Large intestine (tissue), 3 donors: Measurements from ENCODE around the gene POLR3E. TPM values are rescaled to one million over a fixed set of nuclear protein-coding genes. Genes with fewer than 3 reads are reported as not detected.

Experiments used
- DNase-seq, 2 donors: peaks; one replicate each; pipeline versions ENCODE4 v3.0.0 to v3.0.0-alpha.2; 2013
- H3K27ac ChIP-seq: one replicate; pipeline ENCODE4 v1.5.1; 2013; ENCODE audit warnings: low read length
- H3K27me3 ChIP-seq: 2 replicates; pipeline ENCODE4 v1.6.1; 2013; ENCODE audit warnings: low read length; ENCODE audit not compliant: control insufficient read depth, insufficient read depth
- H3K36me3 ChIP-seq: 2 replicates; pipeline ENCODE4 v1.6.1; 2013; ENCODE audit warnings: low read length; ENCODE audit not compliant: control insufficient read depth, insufficient read depth
- H3K4me1 ChIP-seq: one replicate; pipeline ENCODE4 v1.6.1; 2013; ENCODE audit warnings: low read length; ENCODE audit not compliant: control insufficient read depth, insufficient read depth
- H3K4me3 ChIP-seq: one replicate; pipeline ENCODE4 v1.5.1; 2013; ENCODE audit warnings: low read length
- H3K9me3 ChIP-seq: one replicate; pipeline ENCODE4 v1.6.1; 2013; ENCODE audit warnings: mild to moderate bottlenecking, low read depth, low read length, moderate library complexity; ENCODE audit not compliant: control insufficient read depth
- whole genome bisulfite sequencing: methylation state at CpG from one replicate; pipeline ENCODE4 v1.1.5; 2013; ENCODE audit warnings: low lambda C conversion rate; ENCODE audit not compliant: insufficient coverage; 5-methylcytosine and 5-hydroxymethylcytosine counted together
- polyA plus RNA-seq: library from polyadenylated mRNA; unstranded; fragments of 120-200 nt; gene quantifications from one replicate; pipeline ENCODE4 v1.2.1, GENCODE V29; 2013

The POLR3E gene
- polyA plus RNA-seq, 1 donor = 54.8 TPM

DNA sequence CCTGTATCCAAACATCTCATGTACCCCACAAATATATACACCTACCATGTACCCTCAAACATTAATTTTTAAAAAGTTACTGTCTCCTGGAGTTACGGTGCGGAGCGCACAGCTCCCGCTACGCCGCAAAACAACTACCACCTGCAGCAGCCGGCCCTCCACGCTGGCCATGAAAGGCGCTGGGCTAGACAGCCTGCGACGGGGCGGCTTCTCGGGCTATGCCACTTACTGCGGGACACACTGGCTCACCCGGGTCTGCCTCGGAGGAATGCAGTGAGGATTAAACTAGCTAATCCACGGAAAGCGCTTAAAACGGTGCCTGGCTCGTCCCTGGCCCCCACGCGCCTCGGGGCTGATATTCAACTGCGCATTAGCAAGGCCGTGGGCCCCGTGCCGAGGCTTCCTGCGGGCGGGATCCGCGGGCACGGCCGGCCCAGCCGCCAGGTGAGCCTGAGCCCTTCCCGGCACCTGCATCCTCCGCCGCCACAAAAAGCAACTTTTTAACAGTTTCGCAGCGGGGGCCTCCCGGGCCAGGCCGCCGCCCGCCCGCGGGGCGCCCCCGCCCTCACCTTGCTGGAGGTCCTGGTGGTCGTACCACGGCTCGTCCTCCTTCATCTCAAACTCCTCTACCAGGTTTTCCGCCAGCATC, 76.6 kb downstream of the POLR3E start:
- no peaks in the 10 kb centered on the region for H3K27me3 ChIP-seq
- no peaks in the 10 kb centered on the region for H3K9me3 ChIP-seq
- no peaks in the 10 kb centered on the region for H3K36me3 ChIP-seq
- peak overlapping the region; percentile 99 for H3K27ac ChIP-seq
- peaks cover 40% of the 10 kb centered on the region for H3K4me1 ChIP-seq
- H3K4me3 ChIP-seq = peak overlapping the region; percentile 93
- peak in 1 of 2 donors; percentile 82 for DNase-seq
- no CpG with 5 or more reads among the region's 51 CpGs for WGBS

DNA sequence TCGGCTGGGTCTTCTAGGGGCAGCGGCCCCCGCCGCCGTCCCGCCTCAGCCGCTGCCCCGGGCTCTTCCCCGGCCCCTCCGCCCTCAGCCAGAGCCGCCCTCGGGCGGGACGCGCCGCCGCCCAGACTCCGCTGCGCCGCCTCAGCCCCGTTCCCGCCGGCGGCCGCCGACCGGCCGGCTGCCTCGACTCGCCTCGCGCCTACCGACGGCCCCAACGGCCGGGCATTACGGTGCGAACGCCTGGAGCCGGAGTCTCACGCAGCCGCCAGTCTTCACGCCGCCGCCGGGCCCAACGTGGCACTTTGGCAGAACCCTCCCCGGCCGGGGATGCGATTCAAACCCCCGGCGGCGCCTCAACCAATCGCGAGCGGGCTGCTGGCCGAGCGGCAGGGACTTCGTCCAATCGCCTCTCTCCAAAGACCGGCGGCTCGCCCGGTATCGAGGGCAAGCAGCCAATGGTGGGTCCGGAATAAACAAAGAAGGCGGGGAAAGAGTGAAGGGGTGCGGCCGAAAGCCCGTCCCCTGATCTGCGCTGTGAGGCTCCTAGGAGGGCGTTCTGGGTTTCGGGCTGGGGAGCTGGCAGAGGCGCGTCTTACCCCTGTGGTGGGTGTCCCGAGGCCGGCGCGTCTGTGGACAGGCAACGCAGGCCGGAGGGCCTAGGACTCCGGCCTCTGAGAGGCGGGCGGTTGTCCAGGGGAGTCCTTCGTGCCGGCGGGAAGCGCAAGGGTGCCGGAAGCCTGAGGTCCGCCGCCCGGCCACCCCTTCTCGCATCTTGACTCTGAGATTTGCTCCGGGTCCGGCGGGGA, 77.3 kb downstream of the POLR3E start, which contains the start of gene CDR2:
CDR2 (minus strand) TSS at position 309 of the 806 bp plus-strand sequence. CDS start 310 bp downstream, outside the sequence.
- no peaks in the 10 kb centered on the region for H3K9me3 ChIP-seq
- H3K36me3 ChIP-seq = no peaks in the 10 kb centered on the region
- peaks cover 32% of the 10 kb centered on the region for H3K4me1 ChIP-seq
- peak within 1 kb of the TSS; percentile 99 for H3K27ac ChIP-seq
- WGBS = no CpG with 5 or more reads among the region's 96 CpGs
- H3K4me3 ChIP-seq = peak within 1 kb of the TSS; percentile 93
- H3K27me3 ChIP-seq = no peaks in the 10 kb centered on the region
- DNase-seq = peak; percentile 96 to 98

DNA sequence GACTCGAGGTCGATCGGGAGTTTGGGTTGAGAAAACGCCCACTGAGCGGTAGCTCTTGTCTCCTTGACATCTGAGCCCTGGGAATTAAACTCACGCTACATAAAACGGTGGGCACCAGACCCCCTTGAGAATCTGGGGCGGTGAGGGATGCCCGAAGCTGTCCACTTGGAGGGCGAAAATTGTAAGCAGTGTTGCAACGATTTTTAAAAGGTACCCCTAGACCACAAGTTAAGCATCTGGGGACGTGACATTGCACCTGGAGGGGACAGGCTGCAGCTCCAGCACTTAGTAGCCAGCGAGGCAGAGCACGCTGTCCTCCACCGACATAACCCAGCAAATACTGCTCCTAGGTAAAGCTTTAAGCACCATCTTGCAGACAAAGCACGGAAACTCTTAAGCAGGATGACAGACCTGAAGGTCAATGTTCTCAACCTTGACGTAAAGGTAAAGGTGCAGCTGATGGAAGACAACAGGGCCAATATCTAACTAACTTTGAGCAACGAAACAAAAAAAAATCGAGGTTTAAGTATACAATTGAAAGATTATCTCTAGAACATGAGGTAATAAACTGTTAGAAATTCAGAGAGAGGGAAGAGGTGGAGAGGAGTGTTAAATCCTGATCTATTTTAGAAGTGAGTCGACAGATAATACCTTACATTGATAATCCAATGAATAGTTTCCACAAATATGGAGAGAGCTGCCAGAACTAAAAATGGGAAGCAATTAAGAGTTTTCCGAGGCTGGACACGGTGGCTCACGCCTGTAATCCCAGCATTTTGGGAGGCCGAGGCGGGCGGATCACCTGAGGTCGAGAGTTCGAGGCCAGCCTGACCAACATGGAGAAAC, 78.1 kb downstream of the POLR3E start:
- Histone ChIP-seq H3K4me1 (peaks cover 24% of the 10 kb centered on the region), H3K36me3 (no peaks in the 10 kb centered on the region), H3K4me3 (peak overlapping the region; percentile 93), H3K9me3 (no peaks in the 10 kb centered on the region), H3K27ac (peak overlapping the region; percentile 99), H3K27me3 (no peaks in the 10 kb centered on the region)
- 0% methylated on average over 1 of the region's 28 CpGs for WGBS
- DNase-seq = peak; percentile 32 to 70

DNA sequence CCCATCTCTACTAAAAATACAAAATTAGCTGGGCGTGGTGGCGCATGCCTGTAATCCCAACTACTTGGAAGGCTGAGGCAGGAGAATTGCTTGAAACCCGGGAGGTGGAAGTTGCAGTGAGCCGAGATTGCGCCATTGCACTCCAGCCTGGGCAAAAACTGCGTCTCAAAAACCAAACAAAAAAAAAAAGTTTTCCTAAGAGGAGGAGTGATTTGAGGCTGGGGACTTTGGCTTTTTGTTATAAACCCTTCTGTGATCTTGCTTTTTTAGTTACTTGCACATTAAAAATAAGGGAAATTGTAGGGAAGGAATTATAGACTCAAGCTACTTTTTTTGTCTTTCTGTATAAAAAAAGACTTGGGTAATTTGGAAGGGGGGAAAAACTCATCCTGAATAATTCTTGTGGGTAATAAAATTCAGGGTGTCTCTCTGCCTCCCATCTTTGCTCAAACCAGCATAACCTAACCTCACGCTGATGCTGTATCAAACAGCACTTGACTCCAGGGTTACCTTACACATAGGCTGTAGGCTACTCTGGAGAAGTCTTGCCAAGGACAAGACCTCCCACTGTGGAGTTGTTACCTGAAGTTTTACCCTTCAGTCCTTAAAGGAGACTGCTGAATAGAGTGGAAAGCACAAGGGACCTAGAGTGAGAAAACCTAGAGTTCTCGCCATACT, 78.9 kb downstream of the POLR3E start:
- no peaks in the 10 kb centered on the region for H3K27me3 ChIP-seq
- H3K9me3 ChIP-seq = no peaks in the 10 kb centered on the region
- DNase-seq = no peak
- no peak overlapping the region for H3K4me3 ChIP-seq
- H3K4me1 ChIP-seq = peaks cover 17% of the 10 kb centered on the region
- no CpG with 5 or more reads among the region's 8 CpGs for WGBS
- peak overlapping the region; percentile 99 for H3K27ac ChIP-seq
- H3K36me3 ChIP-seq = no peaks in the 10 kb centered on the region

DNA sequence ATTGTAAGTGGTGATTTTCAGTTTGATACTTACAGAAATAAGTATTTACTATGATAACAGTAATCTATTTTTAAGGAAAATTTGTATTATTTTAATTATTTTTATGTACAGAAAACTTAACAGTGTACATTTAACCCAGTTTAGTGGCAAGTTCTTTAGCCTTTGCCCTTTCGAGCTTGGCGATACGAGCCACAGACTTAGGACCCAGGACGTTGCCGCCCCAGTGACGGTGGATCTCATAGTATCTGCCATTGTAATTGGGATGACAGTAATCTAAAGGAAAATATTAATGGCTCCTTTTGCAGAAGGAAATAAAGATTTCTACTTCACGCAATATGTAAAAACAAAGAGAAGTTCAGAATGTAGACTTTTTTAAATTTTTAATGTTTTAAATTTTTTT, 82.4 kb downstream of the POLR3E start:
- Histone ChIP-seq H3K27ac (no peak overlapping the region), H3K27me3 (no peaks in the 10 kb centered on the region), H3K36me3 (no peaks in the 10 kb centered on the region), H3K9me3 (no peaks in the 10 kb centered on the region), H3K4me1 (no peaks in the 10 kb centered on the region), H3K4me3 (no peak overlapping the region)
- no CpG with 5 or more reads among the region's 7 CpGs for WGBS
- no peak for DNase-seq

DNA sequence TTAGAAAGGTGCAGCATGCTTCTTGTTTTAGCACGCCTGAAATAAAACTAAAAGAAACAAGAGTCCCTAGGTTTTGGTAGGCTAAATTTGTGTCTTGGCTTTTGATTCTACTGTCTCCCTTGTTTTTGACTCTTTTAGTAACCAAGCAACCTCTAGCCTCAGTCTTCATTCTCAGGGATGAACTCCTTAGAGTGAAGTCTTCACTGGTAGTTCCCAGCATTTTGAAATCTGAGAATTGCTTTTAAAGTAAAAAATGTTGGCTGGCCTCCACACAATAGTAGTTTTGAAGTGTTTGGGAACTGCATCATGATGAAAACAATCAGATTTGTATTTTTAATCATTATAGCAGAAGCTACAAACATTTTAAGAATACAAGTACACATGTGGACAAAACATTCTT, 83.3 kb downstream of the POLR3E start:
- no peak for DNase-seq
- no peaks in the 10 kb centered on the region for H3K9me3 ChIP-seq
- no peaks in the 10 kb centered on the region for H3K4me1 ChIP-seq
- WGBS = no CpG with 5 or more reads among the region's 1 CpG
- no peaks in the 10 kb centered on the region for H3K36me3 ChIP-seq
- H3K27me3 ChIP-seq = no peaks in the 10 kb centered on the region
- no peak overlapping the region for H3K27ac ChIP-seq
- no peak overlapping the region for H3K4me3 ChIP-seq

DNA sequence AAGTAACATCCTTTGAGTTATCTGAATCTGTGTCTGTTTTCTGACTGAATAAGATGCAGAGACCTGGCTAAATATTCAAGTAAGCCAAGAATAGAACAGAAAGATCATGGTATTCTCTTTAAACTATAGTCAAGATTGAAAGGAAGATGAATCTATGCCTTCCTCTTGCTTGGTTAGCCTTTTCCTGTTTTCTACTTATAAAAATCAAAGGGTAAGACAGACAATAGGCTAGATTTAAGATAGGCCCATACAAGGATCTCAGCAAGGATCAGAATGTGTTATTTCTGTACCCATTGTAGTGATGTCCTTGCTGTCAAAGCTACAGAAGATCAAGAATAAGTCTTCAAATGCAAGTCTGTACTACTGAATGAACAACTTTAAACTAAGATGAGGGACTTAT, 84.2 kb downstream of the POLR3E start:
- H3K4me3 ChIP-seq = no peak overlapping the region
- no peak overlapping the region for H3K27ac ChIP-seq
- DNase-seq = no peak
- no peaks in the 10 kb centered on the region for H3K36me3 ChIP-seq
- H3K9me3 ChIP-seq = no peaks in the 10 kb centered on the region
- no peaks in the 10 kb centered on the region for H3K4me1 ChIP-seq
- H3K27me3 ChIP-seq = no peaks in the 10 kb centered on the region

DNA sequence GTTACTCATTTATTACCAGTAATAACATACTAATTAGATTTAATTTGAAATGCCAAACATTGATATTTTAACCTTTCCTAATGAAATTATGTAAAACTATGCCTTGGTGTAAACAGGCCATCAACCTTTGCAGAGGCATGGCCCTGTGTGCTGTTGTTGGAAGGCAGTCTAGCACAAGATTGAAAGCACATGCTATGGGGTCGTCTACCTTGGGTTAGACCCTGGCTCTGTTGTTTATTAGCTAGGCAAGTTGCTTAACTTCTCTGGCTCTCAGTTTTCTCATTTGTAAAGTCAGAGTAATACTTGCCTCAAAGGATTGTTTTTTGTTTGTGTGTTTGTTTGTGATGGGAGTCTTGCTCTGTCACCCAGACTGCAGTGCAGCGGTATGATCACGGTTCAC, 86.6 kb downstream of the POLR3E start:
- no CpG with 5 or more reads among the region's 3 CpGs for WGBS
- Histone ChIP-seq H3K9me3 (no peaks in the 10 kb centered on the region), H3K4me1 (no peaks in the 10 kb centered on the region), H3K27ac (no peak overlapping the region), H3K36me3 (no peaks in the 10 kb centered on the region), H3K4me3 (no peak overlapping the region), H3K27me3 (no peaks in the 10 kb centered on the region)
- DNase-seq = no peak
